HG02884 (cell line): ENCODE data around the gene TMPRSS5.
"Not testable (repeated sequence)": the region's sequence is repeated elsewhere in the genome, so short reads cannot be mapped to it uniquely, and the experiment has no call there.

Source experiments
- ATAC-seq: cut with Tn5 transposase; IDR thresholded peaks from one replicate; pipeline ENCODE4 v1.9.1; 2021; ENCODE audit warnings: mild to moderate bottlenecking, moderate library complexity; ENCODE audit not compliant: unreplicated experiment

The TMPRSS5 gene

DNA sequence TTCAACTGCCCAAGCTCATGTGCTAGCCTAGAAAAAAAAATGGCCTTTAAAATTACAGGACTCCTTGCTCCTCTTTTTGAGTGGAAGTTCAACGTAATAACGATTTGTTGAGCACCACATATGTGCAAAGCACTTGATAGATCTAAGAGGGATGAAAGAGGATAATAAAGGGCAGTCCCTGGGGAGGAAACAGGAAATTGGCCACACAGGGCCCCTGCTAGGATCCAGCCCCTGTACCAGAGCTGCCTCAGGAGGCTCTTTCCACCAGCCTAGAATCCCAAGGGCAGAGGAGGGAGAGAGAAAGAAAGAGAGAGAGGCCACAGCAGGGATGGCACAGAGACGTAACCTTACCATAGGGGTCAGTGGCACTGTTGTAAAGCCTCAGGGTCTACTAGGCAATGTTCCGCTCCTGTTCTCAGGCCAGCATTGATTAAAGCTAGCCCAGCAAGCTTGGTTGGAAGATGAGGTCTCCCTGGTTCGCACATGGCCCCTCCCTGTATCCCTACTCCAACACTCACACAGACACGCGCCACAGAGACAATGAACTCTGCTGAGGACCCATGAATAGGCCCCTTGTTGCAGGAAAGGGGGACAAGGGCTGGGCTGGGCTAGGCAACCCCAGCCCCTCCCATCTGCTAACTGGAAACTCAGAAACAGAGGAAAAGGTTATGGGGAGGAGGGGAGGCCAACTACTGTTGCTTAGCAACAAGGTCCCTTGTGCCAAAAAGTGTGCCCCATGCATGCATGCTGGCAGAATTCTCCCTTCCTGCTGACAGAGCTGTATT, at the start of gene TMPRSS5:
TMPRSS5 (minus strand) TSS at position 438 of the 785 bp plus-strand sequence; CDS start at position 354, 84 bp downstream.
- no peak for ATAC-seq

DNA sequence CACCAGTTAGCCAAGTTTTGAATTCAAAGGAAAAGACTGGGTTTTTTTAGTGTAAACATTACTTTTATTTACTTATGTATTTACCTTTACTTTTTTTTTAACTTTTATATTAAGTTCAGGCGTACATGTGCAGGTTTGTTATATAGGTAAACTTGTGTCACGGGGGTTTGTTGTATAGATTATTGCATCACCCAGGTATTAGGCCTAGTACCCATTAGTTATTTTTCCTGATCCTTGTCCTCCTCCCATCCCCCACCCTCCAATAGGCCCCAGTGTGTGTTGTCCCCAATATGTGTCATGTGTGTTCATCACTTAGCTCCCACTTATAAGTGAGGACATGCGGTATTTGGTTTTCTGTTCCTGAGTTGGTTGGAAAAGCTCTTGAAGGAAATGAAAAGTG, 46.8 kb upstream of the TMPRSS5 start:
- no peak for ATAC-seq

DNA sequence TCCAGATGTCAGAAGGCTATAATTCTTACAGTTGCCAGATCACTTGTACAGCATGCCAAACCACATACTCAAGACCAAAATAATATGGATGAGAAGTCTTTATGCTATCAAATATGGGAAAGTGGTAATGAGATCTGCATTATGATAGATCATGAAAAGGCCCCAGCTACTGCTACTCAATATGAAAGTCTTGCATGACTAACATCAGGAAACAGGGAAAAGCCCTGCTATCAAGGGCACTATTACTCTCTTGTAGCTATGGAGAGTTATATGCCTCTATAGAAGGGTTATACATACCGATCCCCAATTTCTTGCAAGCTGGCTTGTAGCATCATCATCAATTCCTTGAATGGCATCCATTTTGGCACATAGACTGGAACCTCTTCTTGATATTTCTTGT, 30.2 kb upstream of the TMPRSS5 start:
- no peak for ATAC-seq

DNA sequence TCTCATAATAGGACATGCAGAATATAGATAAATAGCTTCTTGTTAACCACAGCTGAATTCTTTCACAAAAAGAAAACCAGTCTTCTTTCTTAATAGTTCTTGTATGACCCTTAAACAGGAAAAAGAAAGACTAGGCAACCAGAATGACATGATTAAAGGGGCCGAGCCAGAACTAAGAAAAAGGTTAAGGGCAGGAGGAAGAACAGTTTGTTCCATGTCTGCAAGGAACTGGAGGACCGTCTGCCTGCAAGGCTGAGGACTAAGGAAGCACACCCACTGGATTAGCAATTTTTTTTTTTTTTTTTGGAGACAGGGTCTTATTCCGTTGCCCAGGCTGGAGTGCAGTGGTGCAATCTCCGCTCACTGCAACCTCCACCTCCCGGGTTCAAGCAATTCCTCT, 26.0 kb upstream of the TMPRSS5 start:
- no peak for ATAC-seq

DNA sequence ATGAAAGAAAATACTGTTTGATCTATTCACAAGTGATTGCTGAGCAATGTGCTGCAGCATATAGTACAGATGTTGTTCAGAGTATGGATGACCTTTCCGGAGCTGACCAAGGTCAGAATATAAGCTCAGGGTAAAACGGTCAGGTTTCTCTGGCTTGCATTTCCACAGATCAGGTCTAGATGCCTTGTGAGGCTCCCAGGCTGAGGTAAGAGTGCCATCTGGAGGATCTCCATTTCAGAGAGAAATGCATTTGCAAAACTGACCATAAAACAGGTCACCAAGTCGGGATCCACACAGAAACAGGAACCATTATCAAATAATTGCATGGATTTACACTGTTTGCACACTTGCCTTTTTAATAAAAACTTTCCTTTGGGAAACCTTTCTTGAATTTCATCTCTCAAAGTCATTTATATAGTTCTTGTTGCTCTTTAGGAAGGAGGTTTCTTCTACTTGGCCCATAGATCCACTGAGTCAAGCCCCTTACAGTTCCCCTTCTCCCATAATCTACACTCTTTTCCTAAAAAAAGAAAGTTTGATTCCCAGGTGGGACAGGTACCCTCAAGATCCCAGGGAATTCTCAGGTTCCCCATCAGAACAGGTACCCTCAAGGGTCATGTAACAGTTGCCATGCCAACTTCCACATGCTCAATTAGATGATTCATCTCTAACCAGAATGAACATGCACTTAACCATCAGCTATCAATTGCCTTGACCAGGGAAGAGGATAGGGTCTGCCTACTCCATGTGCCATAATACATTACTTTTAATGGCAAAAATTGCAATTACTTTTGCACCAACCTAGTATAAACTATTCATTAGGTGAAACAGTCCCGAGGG, 25.0 kb upstream of the TMPRSS5 start:
- ATAC-seq: no peak

DNA sequence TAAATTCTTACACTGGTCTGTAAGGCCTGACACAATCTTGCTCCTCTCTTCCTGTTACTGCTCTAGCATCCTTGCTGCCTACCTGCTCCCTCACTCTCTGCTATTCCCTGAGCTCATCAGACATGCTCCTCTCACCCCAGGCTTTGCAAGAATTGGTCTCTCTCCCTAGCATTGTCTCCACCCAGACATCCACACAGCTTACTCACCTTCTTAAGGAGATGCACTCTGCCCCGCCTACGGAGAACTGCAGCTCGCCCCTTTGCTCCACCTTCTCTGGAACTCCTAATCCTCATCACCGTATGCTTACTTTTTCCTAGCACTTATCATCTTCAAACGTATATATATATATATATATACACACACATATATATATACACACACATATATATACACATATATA, 23.3 kb upstream of the TMPRSS5 start:
- no peak for ATAC-seq

DNA sequence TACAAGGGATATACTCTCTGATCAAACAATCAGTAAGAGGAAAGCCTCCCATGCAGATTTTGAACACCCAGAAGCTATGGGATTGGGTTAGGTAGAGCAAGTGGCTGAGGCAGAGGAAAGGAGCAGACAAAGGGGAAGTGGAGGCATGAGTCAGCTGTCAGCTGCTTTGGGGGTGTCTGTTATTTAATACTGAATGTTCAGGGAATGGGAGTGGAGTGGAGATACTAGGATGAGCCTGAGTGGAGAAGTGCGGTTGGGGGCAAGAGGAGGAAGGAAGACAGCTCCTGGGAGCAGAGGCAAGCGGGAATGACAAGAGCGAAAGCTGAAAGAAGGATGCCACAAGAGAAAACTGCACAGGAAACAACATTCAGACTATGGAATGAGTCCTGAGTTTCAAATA, 22.7 kb upstream of the TMPRSS5 start:
- ATAC-seq: no peak

DNA sequence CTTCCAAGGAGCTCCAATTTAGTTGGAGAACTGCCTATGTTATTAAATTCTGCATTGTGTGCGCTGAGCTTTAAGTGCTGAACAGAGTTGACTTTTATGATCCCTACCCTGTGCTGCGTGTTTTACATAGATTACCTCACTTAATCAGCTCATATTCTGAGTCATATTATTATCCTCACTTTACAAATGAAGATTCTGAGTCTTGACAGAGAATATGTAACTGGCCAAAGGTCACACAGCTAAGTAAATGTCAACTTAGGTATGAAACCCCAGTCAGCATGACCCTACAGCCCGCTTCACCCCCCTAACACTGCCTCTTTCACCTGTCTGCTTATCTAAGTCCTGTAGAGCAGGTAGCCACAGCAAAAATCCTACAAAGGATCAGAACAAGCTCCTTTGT, 19.8 kb upstream of the TMPRSS5 start:
- no peak for ATAC-seq

DNA sequence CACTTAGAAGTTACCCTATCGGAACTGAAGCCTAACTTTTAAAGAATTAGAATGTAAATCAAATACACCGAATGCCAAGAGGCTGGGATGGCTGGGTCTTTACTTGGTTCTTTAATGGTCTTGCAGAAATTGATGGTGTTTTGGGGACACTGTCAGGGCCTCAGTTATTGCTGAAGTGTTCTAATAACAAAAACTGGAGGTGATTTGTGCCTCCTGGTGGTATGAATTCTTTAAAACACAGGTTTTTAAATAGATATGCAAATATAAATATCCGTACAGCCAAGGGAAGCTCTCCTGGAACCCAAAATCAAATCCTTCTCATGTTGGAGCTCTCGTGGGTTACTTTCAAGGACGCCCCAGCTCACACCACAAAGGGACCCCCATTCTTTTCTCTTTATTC, 19.3 kb upstream of the TMPRSS5 start:
- no peak for ATAC-seq

DNA sequence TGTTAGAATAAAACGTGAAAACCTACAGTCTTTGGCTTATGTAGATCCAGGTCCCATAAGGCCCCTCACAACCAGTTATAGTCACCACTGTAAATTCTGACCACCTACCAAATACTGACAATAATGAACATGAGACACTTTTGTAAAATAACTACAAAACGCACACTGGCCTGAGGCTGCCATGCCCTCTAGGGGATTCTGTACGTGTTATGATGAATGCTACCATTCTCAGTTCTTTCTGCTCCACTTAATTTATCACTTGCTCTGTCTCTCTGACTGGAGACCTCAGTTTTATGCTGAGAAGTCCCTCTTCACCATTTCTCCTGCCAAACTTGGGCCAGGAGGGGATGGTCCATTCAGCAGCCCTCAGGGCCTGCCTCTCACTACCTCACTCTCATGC, 18.7 kb upstream of the TMPRSS5 start:
- ATAC-seq: no peak

DNA sequence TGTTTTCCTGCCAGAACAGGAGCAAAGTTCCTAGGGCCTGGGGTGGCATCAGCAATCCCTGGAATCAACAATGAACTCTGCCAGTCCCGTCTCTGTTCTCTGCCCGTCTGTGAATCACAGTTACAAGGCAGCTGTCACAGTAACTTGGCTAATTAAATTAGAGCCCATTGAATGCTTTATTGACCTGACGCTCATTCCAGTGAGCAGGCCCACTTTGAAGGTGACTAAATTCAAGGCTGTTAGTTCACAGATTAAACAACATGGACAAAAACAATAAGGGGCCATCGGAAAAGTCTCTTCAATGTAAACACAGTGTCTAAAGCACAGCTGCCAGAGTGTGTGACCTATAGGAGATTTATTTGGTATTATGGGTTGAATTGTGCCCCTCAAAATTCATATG, 17.7 kb upstream of the TMPRSS5 start:
- no peak for ATAC-seq

DNA sequence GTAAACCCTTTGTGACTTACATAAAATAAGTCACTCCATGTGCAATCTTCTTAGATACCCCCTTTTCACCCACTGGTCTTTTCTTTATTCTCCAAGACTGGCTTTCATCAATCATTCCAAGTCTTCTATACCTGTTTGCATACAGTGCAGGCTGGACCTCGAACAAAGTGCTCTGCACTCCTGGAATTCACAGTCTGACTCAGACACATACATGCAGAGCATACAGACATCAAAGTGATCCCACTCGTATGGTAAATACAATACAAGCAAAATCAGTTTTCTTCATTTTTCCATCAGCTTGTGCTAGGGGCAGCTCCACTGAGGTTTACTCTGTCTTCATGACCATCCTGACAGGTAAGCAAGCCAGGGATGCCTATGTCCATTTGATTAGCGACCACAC, 16.8 kb upstream of the TMPRSS5 start:
- no peak for ATAC-seq

DNA sequence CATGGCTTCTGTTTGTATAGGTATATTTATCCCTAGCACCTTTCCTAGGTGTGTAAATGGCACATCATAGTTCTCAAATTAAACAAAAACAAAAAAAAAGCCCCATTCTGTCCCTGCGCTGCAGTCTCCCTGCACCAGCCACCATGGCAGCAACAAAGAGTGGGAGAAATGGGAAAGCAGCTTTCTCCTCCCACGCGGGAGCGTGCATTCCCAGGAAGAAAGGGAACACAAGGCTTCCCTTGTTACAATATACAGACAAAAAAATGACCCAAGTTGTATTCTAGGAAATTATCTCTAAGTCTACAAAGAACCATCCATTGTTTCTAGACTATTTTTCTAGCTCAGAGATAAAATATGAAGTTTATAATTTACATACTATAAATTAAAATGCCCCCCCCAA, 16.1 kb upstream of the TMPRSS5 start:
- no peak for ATAC-seq

DNA sequence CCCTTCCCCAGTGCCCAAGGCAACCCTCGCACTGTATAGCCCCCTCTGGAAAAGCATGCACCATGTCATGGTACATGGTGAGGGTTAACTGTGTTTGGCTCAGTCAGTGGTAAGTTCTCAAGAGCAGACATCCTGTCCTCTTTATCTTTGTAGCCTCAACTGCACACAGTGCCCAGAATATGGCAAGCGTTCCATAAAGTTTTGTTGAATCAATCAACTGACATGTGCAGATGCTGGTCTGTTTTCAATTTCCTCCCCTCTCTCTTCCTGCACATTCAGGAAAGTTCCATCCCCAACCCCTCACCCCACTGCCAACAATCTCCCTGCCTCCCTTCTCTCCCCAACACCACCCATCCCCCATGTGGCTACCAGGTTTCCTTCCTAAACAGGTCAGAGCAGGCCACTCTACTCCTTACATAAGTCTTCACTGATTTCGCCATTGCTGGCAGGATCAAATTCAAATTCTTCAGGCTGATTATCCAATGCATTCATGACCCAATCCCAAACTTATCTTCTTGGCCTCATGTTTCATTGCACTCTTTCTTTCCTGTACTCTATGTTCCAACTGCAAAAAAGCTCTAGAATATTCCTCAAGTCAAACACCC, 15.5 kb upstream of the TMPRSS5 start:
- ATAC-seq: no peak

DNA sequence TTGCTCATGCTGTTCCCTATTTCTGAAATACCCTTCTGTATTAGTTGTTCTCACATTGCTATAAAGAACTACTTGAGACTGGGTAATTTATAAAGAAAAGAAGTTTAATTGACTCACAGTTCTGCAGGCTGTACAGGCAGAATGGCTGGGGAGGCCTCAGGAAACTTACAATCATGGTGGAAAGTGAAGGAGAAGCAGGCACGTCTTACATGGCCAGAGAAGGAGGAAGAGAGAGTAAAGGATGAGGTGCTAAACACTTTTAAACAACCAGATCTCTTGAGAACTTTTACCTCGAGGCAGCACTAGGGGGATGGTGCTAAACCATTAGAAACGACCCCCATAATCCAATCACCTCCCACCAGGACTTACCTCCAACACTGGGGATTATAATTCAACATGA, 14.4 kb upstream of the TMPRSS5 start:
- ATAC-seq: not testable (repeated sequence)

DNA sequence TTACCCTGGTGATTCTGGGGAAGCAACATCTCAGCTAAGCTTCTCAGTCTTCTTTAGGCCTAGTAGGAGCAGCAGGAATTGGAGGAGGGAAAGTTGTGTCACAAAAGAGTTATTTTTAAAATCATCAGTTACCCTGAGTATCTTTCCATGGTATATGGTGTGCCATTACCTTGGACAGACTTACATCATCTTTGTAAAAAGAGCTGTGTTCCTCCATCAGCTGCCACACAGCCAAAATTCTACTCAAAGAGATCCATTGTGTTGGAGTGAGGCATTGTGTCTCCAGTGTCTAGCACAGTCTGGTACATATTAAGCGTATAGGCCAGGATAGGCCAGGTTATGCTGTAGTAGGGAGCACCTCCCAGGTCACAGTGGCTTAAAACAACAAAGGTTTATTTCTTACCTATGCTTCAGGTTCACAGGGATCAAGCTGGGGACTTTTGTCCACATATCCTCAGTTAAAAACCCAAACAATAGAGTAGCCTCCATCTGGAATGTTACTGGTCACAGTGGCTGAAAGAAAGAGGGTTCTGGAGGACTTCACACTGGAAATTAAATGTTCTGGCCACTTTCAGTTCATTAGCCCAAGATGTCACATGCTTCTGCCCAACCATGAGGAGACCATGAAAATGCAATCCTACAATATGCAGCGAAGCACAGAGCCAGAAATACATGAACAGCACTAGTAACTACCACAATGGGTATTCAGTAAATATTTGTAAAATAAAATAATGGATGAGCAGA, 9.9 kb upstream of the TMPRSS5 start:
- no peak for ATAC-seq

DNA sequence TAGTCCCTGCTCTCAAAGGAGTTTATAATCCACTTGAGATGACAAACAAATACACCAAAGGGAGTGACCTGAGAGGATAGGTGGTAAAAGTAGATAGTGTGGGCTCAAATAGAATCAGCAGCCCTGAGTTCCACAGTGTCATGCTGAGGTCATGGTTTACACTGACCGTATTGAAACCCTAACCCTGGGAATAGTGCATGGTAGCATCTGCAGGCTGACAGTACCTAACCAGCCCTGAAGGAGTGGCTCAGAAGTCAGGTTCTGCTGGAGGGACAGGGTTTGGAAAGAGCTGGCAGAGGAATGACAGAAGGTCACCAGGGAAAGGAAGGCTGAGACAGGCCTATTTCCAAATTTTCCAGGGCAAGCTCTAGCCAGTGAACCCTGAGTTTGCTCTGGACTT, 9.2 kb upstream of the TMPRSS5 start:
- no peak for ATAC-seq

DNA sequence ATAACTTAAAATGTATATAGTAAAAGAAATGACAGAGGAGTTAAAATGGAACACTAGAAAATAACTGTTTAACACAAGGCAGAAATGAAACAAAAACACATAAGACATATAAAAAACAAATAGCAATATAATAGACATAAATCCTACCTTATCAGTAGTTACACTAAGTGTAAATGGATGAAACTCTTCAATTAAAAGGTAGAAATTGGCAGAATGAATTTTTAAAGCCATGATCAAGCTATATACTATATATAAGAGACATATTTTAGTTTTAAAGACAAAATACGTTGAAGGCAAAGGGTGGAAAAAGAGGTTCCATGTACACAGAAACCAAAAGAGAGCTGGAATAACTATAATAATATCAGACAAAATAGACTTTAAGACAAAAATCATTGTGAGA, 4.9 kb upstream of the TMPRSS5 start:
- no peak for ATAC-seq

DNA sequence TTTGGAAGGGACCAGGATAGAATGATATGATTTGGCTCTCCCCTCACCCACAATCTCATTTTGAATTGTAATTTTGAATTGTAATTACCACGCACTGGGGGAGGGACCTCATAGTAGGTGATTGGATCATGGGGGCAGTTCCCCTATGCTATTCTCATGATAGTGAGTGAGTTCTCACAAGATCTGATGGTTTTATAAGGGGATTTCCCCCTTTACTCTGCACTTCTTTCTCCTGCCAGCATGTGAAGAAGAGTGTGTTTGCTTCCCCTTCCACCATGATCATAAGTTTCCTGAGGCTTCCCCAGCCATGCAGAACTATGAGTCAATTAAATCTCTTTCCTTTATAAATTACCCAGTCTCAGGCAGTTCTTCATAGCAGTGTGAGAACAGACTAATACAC, 2.6 kb downstream of the TMPRSS5 start:
- ATAC-seq: not testable (repeated sequence)

DNA sequence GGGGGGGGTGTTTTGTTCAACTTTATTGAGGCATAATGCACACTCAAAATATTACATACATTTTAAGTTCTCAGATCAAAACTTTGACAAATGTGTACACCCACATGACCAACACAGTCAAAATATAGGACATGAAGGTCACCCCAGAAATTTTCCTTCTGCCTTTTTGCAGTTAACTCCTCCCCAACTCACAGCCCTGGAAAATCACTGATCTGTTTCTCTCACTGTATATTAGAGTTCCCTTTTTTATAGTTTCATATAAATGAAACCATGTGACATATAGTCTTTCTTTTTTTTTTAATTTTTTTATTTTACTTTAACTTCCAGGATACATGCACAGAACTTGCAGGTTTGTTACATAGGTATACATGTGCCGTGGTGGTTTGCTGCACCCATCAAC, 4.6 kb downstream of the TMPRSS5 start:
- no peak for ATAC-seq

DNA sequence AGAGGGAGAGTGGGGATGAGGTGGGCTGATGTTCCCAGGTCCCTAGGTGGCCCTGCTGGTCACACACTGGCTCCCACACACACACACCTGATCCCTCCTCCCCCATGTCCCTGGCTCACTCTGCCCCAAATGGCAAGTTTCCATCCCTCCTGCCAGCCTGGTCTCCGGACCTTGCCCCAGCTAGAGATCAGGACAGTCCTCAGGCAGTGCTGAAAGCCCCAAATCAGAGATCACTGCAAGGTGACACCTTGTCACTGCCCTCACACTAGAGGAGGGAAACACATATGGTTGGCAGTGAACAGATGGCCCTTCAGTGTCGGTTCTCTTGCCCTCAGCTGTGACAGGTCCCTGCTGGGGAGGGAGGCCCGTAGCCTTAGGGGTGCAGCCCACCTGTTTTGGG, 7.6 kb downstream of the TMPRSS5 start:
- ATAC-seq: no peak
